NCI-H345 treated with DMSO at 0.1 percent for 48 hours (cell line): ENCODE measurements around the gene KIF4B.

Source experiments
- DNase-seq: peaks from one replicate; lab custom pipeline; 2025; ENCODE audit not compliant: unreplicated experiment; lab: John Stamatoyannopoulos, UW

Gene KIF4B

GRCh38 chr5:155052532-155052931, 39.0 kb downstream of the KIF4B start:
- no peak for DNase-seq

DNA sequence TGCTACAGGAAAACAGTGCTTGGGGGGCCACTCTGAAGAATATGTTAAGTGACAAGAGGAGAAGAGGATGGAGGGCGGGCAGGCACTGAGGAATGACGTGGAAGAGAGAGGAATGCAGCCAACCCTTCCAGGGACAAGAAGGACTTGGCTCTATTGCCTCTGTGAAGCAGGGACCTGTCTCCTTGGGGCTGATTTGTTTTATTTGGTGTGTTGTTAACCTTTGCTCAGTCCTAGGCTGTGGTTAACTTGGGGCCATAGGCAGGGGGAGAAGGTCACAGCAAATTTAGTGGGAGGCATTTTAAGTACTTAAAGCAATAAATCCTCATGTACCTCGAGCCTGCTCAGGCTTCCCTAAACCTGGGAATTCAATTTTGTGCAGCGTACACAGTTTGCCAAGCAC, 39.9 kb downstream of the KIF4B start:
- no peak for DNase-seq

GRCh38 chr5:155056644-155057269, 43.2 kb downstream of the KIF4B start:
- DNase-seq, result no peak

GRCh38 chr5:155057626-155058025, 44.1 kb downstream of the KIF4B start:
- DNase-seq, result no peak

DNA sequence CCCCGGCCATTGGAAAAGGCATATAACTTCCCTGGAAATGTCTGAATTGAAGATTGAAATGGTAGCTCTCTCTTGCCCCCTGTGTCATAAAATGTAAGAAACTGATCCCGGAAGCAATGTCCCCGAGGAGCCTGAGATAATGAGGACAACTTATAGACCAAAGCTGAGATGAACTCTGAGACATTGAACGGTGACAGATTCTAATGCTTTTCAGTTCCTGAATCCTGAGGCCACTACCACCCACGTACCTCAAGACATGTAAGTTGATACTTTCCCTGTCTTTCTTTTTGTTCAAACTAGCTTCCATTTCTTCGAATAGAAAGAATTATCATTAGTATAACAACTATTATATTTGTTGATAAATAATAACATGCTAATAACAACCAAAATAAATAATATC, 51.0 kb downstream of the KIF4B start:
- DNase-seq, result no peak

- no peak for DNase-seq
Measured at GRCh38 chr5:155066886-155067595, 53.5 kb downstream of the KIF4B start.
